Pancreas (tissue), 10 donors: ENCODE measurements around the gene RAB24. TPM values are rescaled to one million over a fixed set of nuclear protein-coding genes. Genes with fewer than 3 reads are reported as not detected.

ENCODE experiments used
- ATAC-seq, 4 donors: fragments of 200-7000 bp; cut with Tn5 transposase; one replicate each; pipeline versions ENCODE4 v1.8.0 to v1.9.1; 2020; ENCODE audit warnings: mild to moderate bottlenecking in 4 of 4, moderate library complexity in 4 of 4
- DNase-seq, 6 donors: peaks; one replicate each; pipeline ENCODE4 v3.0.0-alpha.2; 2020
- FAIRE-seq: peaks from 2 replicates; lab custom pipeline; 2012; peaks lifted over from hg19 to GRCh38; lab: Jason Lieb, UNC
- H3K27ac ChIP-seq, 4 donors: fragments of 200-600 bp; sonication (generic); 1 replicate in 3 of 4; 2 replicates in 1 of 4; pipeline versions ENCODE4 v1.5.0 to v1.8.0; 2020
- H3K27me3 ChIP-seq, 4 donors: fragments of 200-600 bp; one replicate each; pipeline ENCODE4 v1.8.0; 2021
- H3K36me3 ChIP-seq, 3 donors: fragments of 200-600 bp; sonication (generic) in 1 of 3; one replicate each; pipeline versions ENCODE4 v1.5.0 to v1.8.0; 2020 to 2021
- H3K4me1 ChIP-seq, 3 donors: fragments of 200-600 bp; one replicate each; pipeline ENCODE4 v1.8.0; 2021
- H3K4me3 ChIP-seq, 4 donors: fragments of 200-600 bp; sonication (generic) in 2 of 4; one replicate each; pipeline versions ENCODE4 v1.5.0 to v1.8.0; 2020 to 2021
- H3K9me3 ChIP-seq, 4 donors: fragments of 200-600 bp; one replicate each; pipeline ENCODE4 v1.8.0; 2021
- CTCF ChIP-seq, 4 donors: fragments of 200-600 bp; sonication (generic) in 3 of 4; IDR thresholded peaks; one replicate each; pipeline versions ENCODE4 v1.5.0 to v1.8.0; 2021; ENCODE audit warnings: antibody characterized with exemption in 4 of 4
- WGBS, 2 donors: extraction: QIAGEN DNeasy Blood & Tissue Kit; methylation state at CpG; one replicate each; pipeline ENCODE4 v1.1.7; 2013; 5-methylcytosine and 5-hydroxymethylcytosine counted together
- intact Hi-C, 3 donors: fragments of 100-400 bp; cut with DNase I; formaldehyde crosslinking; loops; one replicate each; pipeline versions ENCODE4 v1.11.1 to v1.14.2; 2022
- polyA plus RNA-seq, 2 donors: library from polyadenylated mRNA; stranded (reverse); fragments of 200-250 nt; gene quantifications; one replicate each; pipeline ENCODE4 v1.2.3, GENCODE V29; 2013
- total RNA-seq, 6 donors: library from RNA; stranded (reverse); fragmentation: NEBNext Ultra II Directional in 4 of 6; extraction: Animal tissue kit (Norgen Biotek cat#: 25700) in 4 of 6; gene quantifications; one replicate each; pipeline versions ENCODE4 v1.2.1 to v1.2.4, GENCODE V29; 2021 to 2023
- donor health status: healthy with polysubstance abuse.
- donor health status: DM: no; HTN: no; CAD: no; lungs with moderate emphysema.
- donor health status: DM: no; HTN: no; CAD: no.
- donor health status: control.
- donor health status: control.
- donor health status: Bipolar disorder and iron deficiency.
- donor health status: DM: yes; HTN: yes; CAD: no.
- donor health status: DM: no; HTN: no; CAD: no.
- donor health status: DM: no; HTN: no; CAD: no.
- donor health status: DM: yes; HTN: yes; CAD: no.

RAB24 gene
- total and polyA plus RNA-seq, 8 donors = 34.5 to 160 (median 38.6) TPM

- DNase-seq (no peak), FAIRE-seq (no peak), ATAC-seq (no peak)
- peaks cover 0 to 12% (median 7%) of the 10 kb centered on the region in 3 donors for H3K36me3 ChIP-seq
- peak overlapping the region; percentile 85 to 89 (median 86) for H3K27ac ChIP-seq
- no peaks in the 10 kb centered on the region for H3K27me3 ChIP-seq
- peak overlapping the region; percentile 69 to 91 (median 79) for H3K4me3 ChIP-seq
- no peak for TF ChIP-seq CTCF (IDR thresholded peaks at IDR 0.05)
- WGBS, 2 donors = 11 to 13% methylated on average over 18 to 19 of the region's 19 CpGs
- intact Hi-C loops = loop anchor here in 1 of 3 donors (10.0 kb wide), 1 partner anchor 190 kb away; no protein-coding TSS in a partner anchor
- peaks cover 30 to 54% (median 38%) of the 10 kb centered on the region in 3 donors for H3K4me1 ChIP-seq
- H3K9me3 ChIP-seq = no peaks in the 10 kb centered on the region
These were observed 1.0 kb upstream of the RAB24 start for GRCh38 chr5:177304392-177305119.

- no peak for TF ChIP-seq CTCF (IDR thresholded peaks at IDR 0.05)
- DNase-seq = no peak
- intact Hi-C loops = loop anchor here in 1 of 3 donors (10.0 kb wide), 1 partner anchor 189 kb away; no protein-coding TSS in a partner anchor
- H3K9me3 ChIP-seq = no peaks in the 10 kb centered on the region
- peaks cover 30 to 52% (median 38%) of the 10 kb centered on the region in 3 donors for H3K4me1 ChIP-seq
- 0% methylated on average over 23 to 25 of the region's 25 CpGs for WGBS, 2 donors
- peaks cover 0 to 12% (median 7%) of the 10 kb centered on the region in 3 donors for H3K36me3 ChIP-seq
- FAIRE-seq = no peak
- peak overlapping the region; percentile 69 to 91 (median 79) for H3K4me3 ChIP-seq
- ATAC-seq = peak in 1 of 4 donors; percentile 0
- H3K27ac ChIP-seq = peak overlapping the region; percentile 85 to 89 (median 86)
- no peaks in the 10 kb centered on the region for H3K27me3 ChIP-seq
These were observed 439 bp upstream of the RAB24 start for GRCh38 chr5:177303925-177304391.

DNA sequence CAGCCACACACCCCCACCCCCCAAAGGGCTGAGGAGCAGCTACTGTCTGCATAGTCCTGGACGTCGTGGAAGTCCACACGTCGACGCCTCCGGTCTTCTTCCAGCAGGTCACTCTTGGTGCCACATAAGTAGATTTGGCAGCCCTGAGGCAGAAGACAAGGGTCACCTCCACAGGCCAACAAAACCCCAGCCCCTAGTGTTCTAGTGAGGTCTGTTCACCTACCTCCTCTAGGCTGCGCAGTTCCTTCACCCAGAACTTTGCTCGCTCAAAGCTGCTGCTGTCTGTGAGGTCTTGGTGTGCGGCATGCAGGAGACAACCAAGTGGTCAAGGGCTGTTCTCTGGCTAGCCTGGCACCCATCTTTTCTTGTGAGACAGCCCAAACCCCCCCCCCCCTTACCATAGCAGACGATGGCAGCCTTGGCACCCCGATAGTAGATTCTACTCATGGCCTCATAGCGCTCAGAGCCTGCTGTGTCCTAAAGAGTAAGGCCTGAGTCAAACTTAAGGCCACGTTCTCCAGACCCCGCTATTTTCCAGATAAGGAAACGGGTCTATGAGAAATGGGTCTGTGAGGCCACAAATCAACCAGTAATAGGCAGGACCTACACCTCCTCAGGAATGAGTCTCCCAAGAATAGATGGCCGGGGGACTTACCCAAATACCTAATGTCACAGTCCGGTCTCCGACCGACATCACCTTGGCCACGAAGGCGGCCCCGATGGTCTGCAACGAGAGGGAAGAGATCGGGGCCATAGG, 987 bp downstream of the RAB24 start:
- no peaks in the 10 kb centered on the region for H3K9me3 ChIP-seq
- ATAC-seq (peak; percentile 32 to 39 (median 36)), DNase-seq (peak in 4 of 6 donors; percentile 53 to 58 (median 57)), FAIRE-seq (no peak)
- no peak for TF ChIP-seq CTCF (IDR thresholded peaks at IDR 0.05)
- H3K36me3 ChIP-seq = peaks cover 0 to 12% (median 7%) of the 10 kb centered on the region in 3 donors
- H3K4me3 ChIP-seq = peak overlapping the region; percentile 69 to 91 (median 79)
- intact Hi-C loops = loop anchor here in 1 of 3 donors (10.0 kb wide), 1 partner anchor 188 kb away; no protein-coding TSS in a partner anchor
- WGBS, 2 donors = 17 to 18% methylated on average over 24 of the region's 24 CpGs
- H3K4me1 ChIP-seq = peaks cover 27 to 41% (median 30%) of the 10 kb centered on the region in 3 donors
- peak overlapping the region; percentile 85 to 89 (median 86) for H3K27ac ChIP-seq
- no peaks in the 10 kb centered on the region for H3K27me3 ChIP-seq

GRCh38 chr5:177301503-177302165, 1.9 kb downstream of the RAB24 start:
- H3K27ac ChIP-seq = peak overlapping the region; percentile 85 to 89 (median 86)
- WGBS, 2 donors = 25 to 31% methylated on average over 7 of the region's 7 CpGs
- H3K4me1 ChIP-seq = peaks cover 27 to 43% (median 30%) of the 10 kb centered on the region in 3 donors
- no peaks in the 10 kb centered on the region for H3K27me3 ChIP-seq
- peak; percentile 61 to 73 (median 66) for ATAC-seq
- intact Hi-C loops = loop anchor here in 1 of 3 donors (10.0 kb wide), 1 partner anchor 187 kb away; no protein-coding TSS in a partner anchor
- peaks cover 0 to 5% (median 3%) of the 10 kb centered on the region in 3 donors for H3K36me3 ChIP-seq
- no peaks in the 10 kb centered on the region for H3K9me3 ChIP-seq
- no peak for FAIRE-seq
- no peak for TF ChIP-seq CTCF (IDR thresholded peaks at IDR 0.05)
- DNase-seq = peak; percentile 88 to 97 (median 94)
- H3K4me3 ChIP-seq = peak overlapping the region in 1 of 4 donors; percentile 81
